Measurements from ENCODE around the gene PEX5.
"Not testable (repeated sequence)": the region's sequence is repeated elsewhere in the genome, so short reads cannot be mapped to it uniquely, and the experiment has no call there.

The PEX5 gene

GRCh38 chr12:7161327-7161726, 28.2 kb upstream of the PEX5 start:
- DNase-seq, result no peak

- DNase-seq, result no peak
Measured at GRCh38 chr12:7161811-7162210, 27.7 kb upstream of the PEX5 start.

DNA sequence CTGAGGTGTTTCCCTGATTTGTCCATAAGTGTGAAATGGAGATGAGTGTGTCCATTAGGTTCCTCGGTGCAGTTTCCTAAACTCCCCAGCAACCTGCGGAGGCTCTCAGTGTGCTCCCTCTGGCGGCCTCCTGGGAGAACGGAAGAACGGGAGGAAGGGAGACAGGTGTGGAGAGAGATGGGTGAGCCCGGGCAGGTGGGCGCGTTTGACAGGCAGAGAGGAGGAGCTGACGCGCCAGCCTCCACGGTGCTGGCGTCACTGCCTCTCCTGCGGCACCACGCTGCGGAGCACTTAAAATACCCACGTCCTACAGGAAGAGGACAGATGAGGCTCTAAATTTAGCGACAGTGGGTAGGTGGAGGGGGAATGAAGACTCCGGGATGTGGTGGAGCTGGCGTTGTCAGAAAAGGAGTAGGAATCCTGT, 26.8 kb upstream of the PEX5 start:
- no peak for DNase-seq

GRCh38 chr12:7169951-7170350, 19.5 kb upstream of the PEX5 start:
- DNase-seq, result no peak

DNA sequence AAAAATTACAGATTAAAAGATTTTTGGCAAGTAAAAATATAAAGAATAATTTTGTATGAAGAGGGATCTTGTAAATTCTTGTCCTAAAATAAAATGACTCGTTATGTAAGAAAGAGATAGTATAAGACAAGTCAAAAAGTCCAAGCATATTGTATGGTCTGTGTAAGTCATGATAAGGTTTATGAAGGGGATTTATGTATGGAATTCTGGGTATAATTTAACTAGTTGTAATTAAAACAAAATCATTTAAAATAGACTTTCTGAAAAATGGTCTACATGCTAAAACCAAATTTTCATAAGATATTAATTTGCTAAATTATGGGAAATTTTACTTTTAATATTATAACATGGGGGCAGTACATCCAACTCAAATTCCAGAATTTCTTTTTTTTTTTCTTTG, 17.6 kb upstream of the PEX5 start:
- DNase-seq, result no peak

DNA sequence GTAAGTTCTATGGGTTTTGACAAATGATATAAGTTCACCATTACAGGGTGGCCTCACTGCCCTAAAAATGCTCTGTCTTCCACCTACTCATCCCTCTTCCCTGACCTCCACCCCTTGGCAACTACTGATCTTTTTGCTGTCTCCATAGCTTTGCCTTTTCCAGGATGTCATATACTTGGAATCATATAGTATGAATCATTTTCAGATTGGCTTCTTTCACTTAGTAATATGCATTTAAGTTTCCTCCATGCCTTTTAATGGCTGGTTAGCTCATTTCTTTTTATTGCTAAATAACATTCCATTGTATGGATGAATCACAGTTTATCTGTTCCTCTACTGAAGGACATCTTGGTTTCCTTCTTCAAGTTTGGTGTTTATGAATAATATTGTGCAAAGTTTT, 14.0 kb upstream of the PEX5 start:
- DNase-seq, result no peak

GRCh38 chr12:7176595-7176994, 12.9 kb upstream of the PEX5 start:
- no peak for DNase-seq

GRCh38 chr12:7178481-7178880, 11.0 kb upstream of the PEX5 start:
- DNase-seq, result no peak

GRCh38 chr12:7180685-7181084, 8.8 kb upstream of the PEX5 start:
- DNase-seq, result no peak

- not testable (repeated sequence) for DNase-seq
Measured at GRCh38 chr12:7186058-7186457, 3.4 kb upstream of the PEX5 start.

DNA sequence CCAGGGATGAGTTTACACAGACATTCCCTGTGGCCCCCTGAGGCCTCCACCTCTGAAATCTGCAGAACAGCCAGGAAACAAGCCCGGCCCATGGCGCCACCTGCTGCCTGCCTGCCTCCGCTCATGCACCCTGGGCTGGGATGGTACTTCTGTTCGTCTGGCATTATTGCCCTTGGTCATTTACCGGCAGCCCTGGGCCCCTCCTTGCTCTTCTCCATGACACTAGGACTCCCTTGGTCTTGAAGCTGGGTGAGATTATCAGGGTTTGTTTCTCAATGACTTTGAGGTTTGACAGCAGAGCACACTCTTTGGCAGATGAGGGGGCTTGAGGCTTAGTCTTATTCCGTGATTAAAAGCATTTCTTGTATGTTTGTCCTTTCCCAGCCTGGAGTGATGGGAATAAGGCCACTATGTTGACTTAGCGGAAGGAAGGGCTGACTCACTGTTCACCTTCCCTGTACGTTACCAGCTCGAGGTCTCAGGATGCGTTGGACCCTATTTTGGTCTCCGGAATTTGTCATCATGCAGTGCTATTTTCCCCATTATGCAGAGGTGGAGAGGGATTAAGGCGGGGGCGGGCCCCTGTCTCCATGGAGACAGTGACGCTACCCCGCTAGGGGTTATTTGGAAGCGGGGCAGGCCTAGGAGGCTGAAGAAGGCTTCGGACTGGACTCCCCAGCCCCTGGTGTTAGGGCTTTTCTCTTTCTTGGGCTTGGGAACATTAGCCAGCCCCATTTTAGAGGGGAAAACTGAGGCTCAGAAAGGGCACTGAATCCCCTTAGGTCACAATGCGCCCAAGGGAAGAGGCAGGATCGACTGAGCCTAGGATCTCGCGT, 706 bp upstream of the PEX5 start:
- DNase-seq, result peak; percentile 60

GRCh38 chr12:7190268-7191055, 976 bp downstream of the PEX5 start:
- DNase-seq, result peak; percentile 24

DNA sequence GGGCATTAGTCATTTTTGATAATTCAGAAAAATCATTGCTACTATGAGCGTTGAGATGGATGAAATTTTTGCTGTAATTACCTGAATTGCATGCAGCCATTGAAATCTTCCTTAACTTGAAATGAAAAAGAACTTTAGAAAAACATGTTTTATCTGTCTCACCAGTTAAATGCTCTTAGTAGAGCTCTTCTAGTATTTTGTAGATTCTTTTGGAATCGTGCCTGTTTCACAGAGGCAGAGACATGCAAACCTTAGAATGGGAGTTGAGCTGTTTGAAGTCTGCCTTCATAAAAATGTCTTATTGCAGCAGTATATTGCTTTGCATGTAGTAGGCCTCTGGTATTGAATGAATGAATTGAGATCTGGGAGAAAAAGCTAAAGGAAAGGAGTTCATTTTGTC, 4.2 kb downstream of the PEX5 start:
- no peak for DNase-seq

DNA sequence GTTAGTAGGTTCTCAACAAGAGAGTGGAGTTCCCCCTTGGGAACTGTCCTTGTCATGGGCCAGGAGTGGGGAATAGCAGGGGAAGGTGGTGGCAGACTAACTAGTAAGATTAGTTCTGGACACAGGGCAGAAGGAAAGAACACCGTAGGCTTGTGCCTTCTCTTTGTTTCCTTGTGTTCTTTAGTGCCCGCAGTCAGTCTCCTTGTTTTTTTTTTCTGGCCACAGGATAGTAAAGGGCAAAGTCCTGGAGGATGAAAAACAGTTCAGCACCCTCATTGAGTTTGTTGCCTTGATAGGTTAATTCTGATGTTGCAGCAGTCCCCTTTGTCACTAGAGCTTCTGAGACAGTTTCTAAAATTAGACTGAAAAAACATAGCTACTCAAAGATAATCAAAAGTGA, 8.4 kb downstream of the PEX5 start:
- no peak for DNase-seq

GRCh38 chr12:7203109-7203508, 13.6 kb downstream of the PEX5 start:
- no peak for DNase-seq

GRCh38 chr12:7205091-7205490, 15.6 kb downstream of the PEX5 start:
- DNase-seq, result no peak

DNA sequence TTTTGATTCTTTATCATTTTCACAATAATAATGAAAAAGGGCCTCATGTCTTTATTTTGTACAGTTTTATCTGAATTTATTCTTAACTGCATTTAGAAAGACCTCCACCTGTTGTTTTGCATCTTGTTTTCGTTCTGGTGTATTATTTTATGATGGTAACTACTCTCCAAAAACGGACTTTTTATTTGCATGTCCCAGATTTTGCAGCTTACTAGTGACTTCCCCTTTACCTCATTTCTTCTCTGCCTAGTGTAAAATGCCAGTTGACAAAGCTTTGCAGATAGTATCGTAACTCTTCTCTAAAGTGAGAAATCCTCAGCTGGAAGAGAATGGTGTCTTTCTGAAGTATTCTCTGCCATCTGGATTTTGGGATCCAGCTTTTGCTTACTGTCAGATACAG, 17.2 kb downstream of the PEX5 start:
- no peak for DNase-seq

GRCh38 chr12:7207866-7208625, 18.6 kb downstream of the PEX5 start:
- no peak for DNase-seq

DNA sequence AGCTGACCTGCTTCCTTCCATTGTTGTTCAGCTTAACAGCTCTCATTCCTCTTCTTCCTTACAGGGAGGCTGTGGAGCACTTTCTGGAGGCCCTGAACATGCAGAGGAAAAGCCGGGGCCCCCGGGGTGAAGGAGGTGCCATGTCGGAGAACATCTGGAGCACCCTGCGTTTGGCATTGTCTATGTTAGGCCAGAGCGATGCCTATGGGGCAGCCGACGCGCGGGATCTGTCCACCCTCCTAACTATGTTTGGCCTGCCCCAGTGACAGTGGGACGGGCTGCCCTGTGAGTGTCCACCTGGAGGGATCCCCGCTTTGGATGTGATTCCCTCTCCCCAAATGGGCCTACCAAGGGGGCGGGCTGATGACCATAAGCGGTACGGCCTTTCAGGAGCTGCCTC, 20.5 kb downstream of the PEX5 start:
- no peak for DNase-seq

DNA sequence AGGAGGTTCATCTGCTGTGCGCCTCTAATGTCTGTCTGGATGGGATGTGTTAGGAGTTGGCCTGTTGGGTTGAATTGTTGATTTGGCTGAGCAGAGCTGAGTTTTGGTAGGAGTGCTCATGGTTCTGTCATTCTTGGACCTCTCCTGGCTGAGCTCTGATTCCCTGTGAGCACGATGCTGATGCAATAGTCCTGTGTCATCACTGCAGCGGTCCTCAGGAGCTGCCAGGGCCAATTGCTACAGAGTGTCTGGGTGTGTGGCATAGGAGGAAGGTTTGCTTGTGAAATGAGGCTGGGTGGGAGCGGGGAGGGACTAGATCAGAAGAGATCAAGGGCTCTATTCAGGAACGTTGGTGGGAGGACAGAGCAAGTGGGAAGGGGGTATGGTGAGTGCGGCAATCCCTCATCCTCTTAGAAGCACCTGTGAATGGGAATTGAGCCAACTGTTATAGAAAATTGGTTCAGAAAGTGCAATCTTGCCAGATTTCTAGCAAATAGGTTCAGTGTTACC, 21.2 kb downstream of the PEX5 start:
- no peak for DNase-seq

DNA sequence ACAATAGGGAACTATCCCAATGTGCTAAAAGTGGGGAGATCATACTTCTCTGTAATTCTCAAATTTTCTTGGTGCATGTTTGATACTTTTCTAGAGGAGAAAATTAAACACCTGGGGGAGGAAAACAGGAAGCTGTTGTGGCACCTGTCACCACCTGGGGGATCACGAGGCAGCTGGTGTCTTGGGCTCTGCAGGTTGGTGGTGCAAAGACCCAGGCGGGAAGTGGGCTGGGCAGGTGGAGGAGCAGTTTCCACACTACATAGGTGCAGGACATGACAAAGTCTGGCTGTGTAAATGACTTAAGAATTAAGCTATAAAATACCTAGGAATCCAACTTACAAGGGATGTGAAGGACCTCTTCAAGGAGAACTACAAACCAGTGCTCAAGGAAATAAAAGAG, 23.2 kb downstream of the PEX5 start:
- no peak for DNase-seq

DNA sequence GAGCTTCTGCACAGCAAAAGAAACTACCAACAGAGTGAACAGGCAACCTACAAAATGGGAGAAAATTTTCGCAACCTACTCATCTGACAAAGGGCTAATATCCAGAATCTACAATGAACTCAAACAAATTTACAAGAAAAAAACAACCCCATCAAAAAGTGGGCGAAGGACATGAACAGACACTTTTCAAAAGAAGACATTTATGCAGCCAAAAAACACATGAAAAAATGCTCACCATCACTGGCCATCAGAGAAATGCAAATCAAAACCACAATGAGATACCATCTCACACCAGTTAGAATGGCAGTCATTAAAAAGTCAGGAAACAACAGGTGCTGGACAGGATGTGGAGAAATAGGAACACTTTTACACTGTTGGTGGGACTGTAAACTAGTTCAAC, 24.3 kb downstream of the PEX5 start:
- DNase-seq, result not testable (repeated sequence)

DNA sequence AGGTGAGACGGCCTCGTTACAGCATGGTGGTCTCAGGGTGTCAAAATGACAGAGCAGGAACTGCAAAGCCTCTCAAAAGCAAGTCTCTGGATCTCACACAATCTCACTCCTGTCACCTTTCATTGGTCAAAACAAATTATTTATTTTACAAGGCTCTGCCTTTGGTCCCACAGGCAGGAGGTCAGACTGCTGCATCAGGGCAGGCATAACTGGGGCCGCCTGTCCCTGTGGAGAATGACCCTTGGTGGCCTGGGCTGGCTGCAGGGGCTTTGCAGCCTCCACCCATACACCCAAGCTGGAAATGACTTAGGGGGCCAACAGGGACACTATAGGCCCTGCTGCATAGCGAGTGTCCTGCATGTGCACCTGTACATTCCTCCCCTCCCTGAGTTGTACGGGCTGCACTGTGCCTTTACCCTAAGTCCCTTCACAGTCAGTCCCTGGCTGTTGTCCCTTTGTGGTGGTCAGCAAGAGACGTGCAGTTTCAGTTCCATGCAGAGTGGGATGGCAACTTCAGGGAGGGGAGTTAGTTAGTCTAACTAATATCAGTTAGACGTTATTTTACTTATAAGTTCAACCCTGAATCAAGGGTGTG, 28.1 kb downstream of the PEX5 start:
- DNase-seq, result no peak

Data from activated CD8-positive, alpha-beta memory T cell treated with anti-CD3 and anti-CD28 coated beads, Interleukin-2, amount 50 U/mL, for 4 hours (primary cell).